ENCODE measurements around the gene PLD6.

- TF ChIP-seq CTCF (IDR thresholded peaks at IDR 0.05) (no peak), POLR2A (IDR thresholded peaks at IDR 0.05) (no peak)
Measured at GRCh38 chr17:17253406-17253805, 47.3 kb upstream of the PLD6 start.
